RWPE2 (cell line): Measurements from ENCODE around the gene SS18.

Source experiments
- ATAC-seq: fragments of 200-7000 bp; cut with Tn5 transposase; 3 replicates; pipeline ENCODE4 v1.9.1; 2021; ENCODE audit warnings: low read depth
- DNase-seq: peaks from one replicate; pipeline ENCODE4 v3.0.0-alpha.2; 2020; ENCODE audit warnings: low spot score
- H3K27ac ChIP-seq: fragments of 450-650 bp; 2 replicates; pipeline ENCODE4 v1.5.1; 2017; ENCODE audit warnings: mild to moderate bottlenecking; ENCODE audit not compliant: poor library complexity, severe bottlenecking
- H3K27me3 ChIP-seq: fragments of 250-450 bp; sonication (Bioruptor Pico); 2 replicates; pipeline ENCODE4 v1.5.1; 2021; ENCODE audit warnings: mild to moderate bottlenecking, moderate library complexity; ENCODE audit not compliant: insufficient read depth, poor library complexity, severe bottlenecking
- H3K36me3 ChIP-seq: fragments of 250-450 bp; sonication (Bioruptor Pico); 2 replicates; pipeline ENCODE4 v1.5.1; 2020; ENCODE audit warnings: low read depth, mild to moderate bottlenecking, moderate library complexity
- H3K4me1 ChIP-seq: fragments of 250-450 bp; sonication (Bioruptor Pico); 2 replicates; pipeline ENCODE4 v1.5.1; 2021; ENCODE audit warnings: mild to moderate bottlenecking, moderate library complexity; ENCODE audit not compliant: insufficient read depth, poor library complexity, severe bottlenecking
- H3K4me3 ChIP-seq: fragments of 250-450 bp; sonication (Bioruptor Pico); 2 replicates; pipeline ENCODE4 v1.5.1; 2021; ENCODE audit warnings: mild to moderate bottlenecking, moderate library complexity; ENCODE audit not compliant: severe bottlenecking
- H3K9me3 ChIP-seq: fragments of 250-450 bp; sonication (Bioruptor Pico); 2 replicates; pipeline ENCODE4 v1.5.1; 2021; ENCODE audit warnings: mild to moderate bottlenecking, moderate library complexity; ENCODE audit not compliant: severe bottlenecking
- CTCF ChIP-seq: fragments of 450-650 bp; IDR thresholded peaks from one replicate; pipeline ENCODE4 v1.5.1; 2017; ENCODE audit warnings: mild to moderate bottlenecking, moderate library complexity; ENCODE audit not compliant: poor library complexity, severe bottlenecking

Gene SS18

GRCh38 chr18:26074246-26074645, 16.2 kb downstream of the SS18 start:
- Histone ChIP-seq H3K27ac (no peak overlapping the region), H3K9me3 (no peaks in the 10 kb centered on the region), H3K36me3 (peaks cover 89% of the 10 kb centered on the region), H3K27me3 (no peaks in the 10 kb centered on the region), H3K4me3 (no peak overlapping the region), H3K4me1 (no peaks in the 10 kb centered on the region)
- no peak for DNase-seq
- no peak for ATAC-seq
- TF ChIP-seq CTCF: no peak

- Histone ChIP-seq H3K27ac (no peak overlapping the region), H3K4me1 (no peaks in the 10 kb centered on the region), H3K4me3 (no peak overlapping the region), H3K27me3 (no peaks in the 10 kb centered on the region), H3K36me3 (peaks cover 89% of the 10 kb centered on the region), H3K9me3 (no peaks in the 10 kb centered on the region)
- ATAC-seq (no peak), DNase-seq (no peak)
- no peak for TF ChIP-seq CTCF
Measured at GRCh38 chr18:26073758-26074157, 16.7 kb downstream of the SS18 start.

GRCh38 chr18:26071725-26072124, 18.7 kb downstream of the SS18 start:
- Histone ChIP-seq H3K4me1 (no peaks in the 10 kb centered on the region), H3K36me3 (peaks cover 92% of the 10 kb centered on the region), H3K27ac (no peak overlapping the region), H3K9me3 (no peaks in the 10 kb centered on the region), H3K4me3 (no peak overlapping the region), H3K27me3 (no peaks in the 10 kb centered on the region)
- TF ChIP-seq CTCF: no peak
- ATAC-seq: no peak
- no peak for DNase-seq

GRCh38 chr18:26071020-26071419, 19.4 kb downstream of the SS18 start:
- no peak for ATAC-seq
- no peak overlapping the region for H3K27ac ChIP-seq
- no peaks in the 10 kb centered on the region for H3K27me3 ChIP-seq
- no peak overlapping the region for H3K4me3 ChIP-seq
- H3K9me3 ChIP-seq: no peaks in the 10 kb centered on the region
- DNase-seq: no peak
- H3K4me1 ChIP-seq: no peaks in the 10 kb centered on the region
- peaks cover 93% of the 10 kb centered on the region for H3K36me3 ChIP-seq
- no peak for TF ChIP-seq CTCF

GRCh38 chr18:26059357-26059756, 31.1 kb downstream of the SS18 start:
- no peak overlapping the region for H3K4me3 ChIP-seq
- no peaks in the 10 kb centered on the region for H3K9me3 ChIP-seq
- no peak for TF ChIP-seq CTCF
- ATAC-seq (no peak), DNase-seq (no peak)
- no peaks in the 10 kb centered on the region for H3K4me1 ChIP-seq
- H3K36me3 ChIP-seq: peaks cover 82% of the 10 kb centered on the region
- no peak overlapping the region for H3K27ac ChIP-seq
- no peaks in the 10 kb centered on the region for H3K27me3 ChIP-seq
